Activated T-cell treated with anti-CD3 and anti-CD28 coated beads, Interleukin-2, amount 50 U/mL, for 1 hour (primary cell): ENCODE results near the gene PYGM.

ENCODE experiments used
- DNase-seq: peaks from one replicate; pipeline ENCODE4 v3.0.0-alpha.2; 2020

The PYGM gene

DNA sequence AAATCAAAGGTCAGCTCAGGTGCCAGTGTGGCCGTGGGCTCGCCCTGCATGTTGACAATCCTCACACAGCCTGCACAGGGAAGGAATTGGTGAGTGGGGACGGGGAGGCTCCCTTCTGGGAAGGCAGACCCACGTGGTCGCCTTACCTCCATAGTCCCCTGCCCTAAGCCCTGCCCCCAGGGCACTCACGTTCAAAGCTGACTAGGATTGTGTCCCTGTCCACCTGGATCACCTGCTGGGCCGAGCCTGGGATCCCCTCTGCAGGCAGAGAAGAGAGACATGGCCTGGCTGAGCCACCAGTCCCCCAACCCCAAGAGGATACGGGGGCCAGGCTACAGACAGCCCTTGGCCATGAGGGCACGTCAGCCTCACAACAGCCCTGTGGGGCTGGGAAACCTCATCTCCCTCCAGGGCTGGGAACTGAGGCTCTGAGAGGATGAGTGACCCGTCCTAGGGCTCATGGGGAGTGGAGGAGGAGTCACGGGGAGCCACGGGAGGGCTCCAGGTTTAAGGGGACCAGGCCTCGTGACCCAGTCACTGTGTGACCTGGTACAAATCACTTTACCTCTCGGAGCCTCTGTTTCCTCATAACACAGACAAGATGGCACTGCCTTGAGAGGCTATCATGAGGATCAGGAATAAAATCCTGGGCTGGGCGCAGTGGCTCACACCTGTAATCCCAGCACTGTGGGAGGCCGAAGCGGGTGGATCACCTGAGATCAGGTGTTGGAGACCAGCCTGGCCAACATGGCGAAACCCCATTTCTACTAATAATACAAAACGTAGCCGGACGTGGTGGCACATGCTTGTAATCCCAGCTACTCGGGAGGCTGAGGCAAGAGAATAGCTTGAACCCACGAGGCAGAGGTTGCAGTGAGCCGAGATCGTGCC is 30.7 kb upstream of the PYGM start:
- no peak for DNase-seq

DNA sequence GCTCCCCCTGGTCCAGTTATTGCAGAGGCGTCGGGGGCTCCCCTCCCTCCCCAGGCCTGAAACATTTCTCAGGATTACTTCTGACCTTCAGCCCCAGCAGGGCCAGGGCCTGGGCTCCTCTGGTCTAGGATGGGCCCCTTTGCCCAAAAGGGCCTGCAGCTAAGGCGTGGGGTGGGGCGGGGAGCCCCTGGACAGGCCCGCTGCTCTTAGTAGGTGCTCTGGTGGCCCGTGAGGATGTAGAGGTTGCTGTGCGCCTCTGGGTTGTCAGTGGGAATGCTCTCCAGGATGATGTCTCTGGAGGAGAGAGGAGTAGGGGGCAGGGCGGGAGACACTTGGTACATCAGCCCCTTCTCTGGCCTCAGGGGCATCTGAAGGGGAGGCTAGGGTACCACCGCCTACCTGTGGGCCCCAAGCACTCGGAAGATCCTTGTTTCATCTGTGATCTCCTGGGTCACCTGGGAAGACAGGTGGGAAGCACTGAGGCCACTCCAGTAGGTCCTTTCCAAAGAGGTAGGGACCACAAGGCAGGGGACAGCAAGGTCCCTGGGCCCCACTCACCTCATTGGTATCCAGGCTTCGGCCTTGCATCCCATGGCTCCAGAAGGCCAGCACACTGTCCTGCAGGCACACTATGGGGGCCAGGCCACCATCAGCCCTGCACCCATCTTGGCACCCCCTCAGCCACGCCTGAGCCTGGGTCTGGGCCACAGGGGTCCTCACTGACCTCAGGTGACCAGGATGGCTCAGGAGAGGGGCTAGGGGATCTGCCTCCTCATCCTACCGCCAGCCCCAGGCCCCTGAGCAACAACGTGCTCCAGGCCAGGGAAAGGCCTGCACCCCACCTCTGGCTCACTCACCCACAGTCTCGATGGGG is 29.8 kb upstream of the PYGM start:
- no peak for DNase-seq

DNA sequence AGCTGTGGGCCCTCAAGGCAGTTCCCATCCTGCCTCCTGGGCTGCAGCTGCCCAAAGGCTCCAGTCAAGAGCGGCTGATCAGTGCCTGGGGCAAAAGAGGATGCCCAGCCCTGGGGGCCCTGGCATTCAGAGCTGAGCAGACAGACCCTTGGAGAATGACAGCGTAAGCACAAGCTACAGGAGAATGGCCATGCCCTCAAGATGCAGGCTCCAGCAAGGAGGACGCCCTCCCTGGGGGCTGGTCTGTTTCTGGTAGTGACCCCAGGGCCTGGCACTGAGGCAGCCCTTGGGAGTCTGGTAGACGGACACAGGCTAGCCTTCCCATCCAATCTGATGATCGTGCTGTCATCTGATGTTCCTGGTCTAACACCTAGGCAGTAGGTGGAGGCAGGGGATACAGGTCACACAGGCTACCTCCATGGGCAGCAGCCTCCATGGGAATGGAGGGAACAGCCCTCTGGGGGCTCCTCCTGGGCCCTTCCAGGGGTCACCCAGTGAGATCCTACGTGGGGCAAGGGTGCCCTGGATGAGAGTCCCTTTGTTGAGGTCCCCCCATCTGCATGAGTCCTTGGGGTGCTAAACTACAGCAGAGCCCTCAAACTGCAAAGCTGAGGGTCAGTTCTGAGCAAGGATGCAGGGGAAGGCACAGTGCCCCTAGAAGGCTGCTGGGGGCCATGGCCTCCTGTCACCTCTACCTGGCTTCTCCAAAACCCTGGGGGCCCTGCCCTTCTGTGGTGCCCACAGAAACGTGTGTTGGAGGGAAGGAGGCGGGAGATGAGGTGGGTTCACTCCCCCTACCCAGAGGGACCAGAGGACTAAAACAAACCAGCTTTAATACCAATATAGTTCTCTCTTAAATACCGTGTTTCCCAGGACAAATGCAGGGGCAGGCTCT is 28.8 kb upstream of the PYGM start:
- no peak for DNase-seq

DNA sequence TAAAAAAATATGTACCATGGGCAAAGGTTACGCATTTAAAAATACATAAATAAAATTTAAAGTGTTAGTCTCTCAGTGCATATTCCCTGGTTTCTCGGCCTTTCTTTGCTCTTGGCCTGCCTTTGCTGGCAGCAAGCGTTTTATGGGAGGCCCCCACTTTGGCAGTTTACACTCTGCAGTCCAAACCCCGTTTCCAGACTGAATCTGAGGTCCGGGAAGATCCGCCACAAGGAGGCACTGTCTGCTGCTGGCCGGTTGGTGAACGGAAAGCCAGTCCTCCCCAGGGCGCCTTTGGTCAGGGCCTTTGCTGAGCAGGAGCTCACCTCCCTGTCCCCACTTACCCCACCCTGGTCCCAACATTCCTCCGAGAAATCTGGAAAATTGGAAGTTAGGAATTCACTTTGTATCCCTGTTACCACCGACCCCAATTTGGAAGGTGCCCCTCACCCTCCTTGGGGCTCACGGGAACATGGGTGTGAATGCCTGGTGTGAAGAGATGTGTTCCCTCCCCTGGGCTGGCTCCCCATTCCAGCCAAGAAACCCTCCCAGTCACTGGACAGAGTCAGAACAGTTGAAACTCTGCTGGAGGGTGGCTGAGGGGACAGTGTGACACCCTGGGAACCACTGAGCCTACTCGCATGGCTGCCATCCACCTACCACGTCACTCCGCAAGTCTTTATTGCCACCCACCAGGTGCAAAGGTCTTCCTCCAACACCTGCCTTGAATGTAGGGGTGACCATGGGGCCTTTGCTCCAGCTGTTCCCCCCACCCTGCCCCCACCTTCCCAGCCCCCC is 27.9 kb upstream of the PYGM start:
- peak; percentile 72 for DNase-seq

GRCh38 chr11:64786308-64786707 is 26.5 kb upstream of the PYGM start:
- DNase-seq = no peak

- DNase-seq = no peak
Measured at GRCh38 chr11:64784813-64785581, 25.2 kb upstream of the PYGM start.

GRCh38 chr11:64778473-64779298 is 18.9 kb upstream of the PYGM start, which contains the start of gene SF1:
TSS of gene SF1 (minus strand) at chr11:64778542. CDS start at chr11:64778392, 150 bp downstream.
- peak; percentile 96 for DNase-seq

DNA sequence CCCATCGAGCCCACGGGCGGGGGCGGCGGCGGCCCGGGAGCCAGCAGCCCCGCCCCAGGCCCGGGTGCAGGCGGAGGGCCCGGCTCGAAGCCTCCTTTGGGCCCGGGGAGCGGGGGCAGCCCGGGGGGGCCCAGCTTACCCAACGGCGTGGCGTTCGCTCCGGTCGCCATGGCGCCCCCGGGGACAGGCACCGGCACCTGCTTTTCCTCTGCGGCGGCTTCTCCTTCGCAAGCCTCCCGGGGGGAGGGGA is 18.4 kb upstream of the PYGM start:
- no peak for DNase-seq

GRCh38 chr11:64777449-64778222 is 17.9 kb upstream of the PYGM start:
- DNase-seq = peak; percentile 84

DNA sequence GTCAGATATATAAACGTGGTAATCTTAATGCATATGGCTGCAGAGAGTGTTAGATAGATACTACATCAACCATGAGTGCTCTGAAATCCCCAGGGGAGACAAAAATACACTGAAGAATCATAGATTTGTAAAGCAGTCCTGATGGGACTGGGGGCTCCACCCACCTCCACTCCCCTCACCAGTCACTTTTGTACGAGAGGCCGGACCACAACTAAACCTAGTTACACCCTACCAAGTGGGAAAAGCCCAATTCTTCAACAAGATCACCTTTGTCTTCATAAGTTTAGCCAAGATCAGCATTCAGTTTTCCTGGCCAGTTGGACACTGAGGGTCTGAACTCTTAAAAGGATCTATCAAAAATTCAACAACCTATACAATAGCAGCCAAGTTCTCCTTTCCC is 17.1 kb upstream of the PYGM start:
- DNase-seq = no peak

GRCh38 chr11:64776425-64776824 is 16.7 kb upstream of the PYGM start:
- DNase-seq = no peak

GRCh38 chr11:64774144-64774543 is 14.4 kb upstream of the PYGM start:
- no peak for DNase-seq

DNA sequence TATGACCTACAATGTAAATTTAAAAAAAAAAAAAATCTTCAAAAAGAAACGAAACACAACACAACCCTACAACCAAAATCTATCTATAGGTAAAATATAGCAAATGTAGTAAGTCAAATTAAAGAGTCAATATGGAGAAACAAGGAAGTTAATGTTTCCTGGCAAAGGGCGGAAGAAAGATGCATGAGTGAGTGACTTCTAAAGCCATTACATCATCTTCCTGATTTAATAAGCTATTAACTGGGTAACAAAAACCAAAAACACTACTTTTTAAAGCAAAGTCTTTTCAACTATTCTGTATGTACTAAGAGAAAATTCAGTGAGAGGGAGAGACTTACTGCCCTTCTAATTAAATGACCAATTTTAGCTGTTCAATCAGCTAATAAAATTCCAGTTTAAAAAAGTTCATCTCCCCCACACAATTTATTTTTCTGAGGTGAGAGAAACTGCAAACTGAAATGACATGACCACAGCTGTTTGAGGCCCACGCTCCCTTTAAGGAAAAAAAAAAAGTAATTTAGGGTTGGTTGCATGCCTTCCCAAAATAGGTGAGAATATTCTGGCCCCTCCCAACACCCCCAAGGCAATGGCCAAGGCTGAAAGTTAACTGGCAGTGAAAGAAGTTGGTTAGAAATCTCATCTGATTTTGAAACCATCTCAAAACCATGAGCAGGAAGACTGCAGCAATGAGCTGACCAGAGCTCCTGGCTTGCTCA is 12.7 kb upstream of the PYGM start:
- no peak for DNase-seq

- no peak for DNase-seq
Measured at GRCh38 chr11:64771861-64772260, 12.1 kb upstream of the PYGM start.

DNA sequence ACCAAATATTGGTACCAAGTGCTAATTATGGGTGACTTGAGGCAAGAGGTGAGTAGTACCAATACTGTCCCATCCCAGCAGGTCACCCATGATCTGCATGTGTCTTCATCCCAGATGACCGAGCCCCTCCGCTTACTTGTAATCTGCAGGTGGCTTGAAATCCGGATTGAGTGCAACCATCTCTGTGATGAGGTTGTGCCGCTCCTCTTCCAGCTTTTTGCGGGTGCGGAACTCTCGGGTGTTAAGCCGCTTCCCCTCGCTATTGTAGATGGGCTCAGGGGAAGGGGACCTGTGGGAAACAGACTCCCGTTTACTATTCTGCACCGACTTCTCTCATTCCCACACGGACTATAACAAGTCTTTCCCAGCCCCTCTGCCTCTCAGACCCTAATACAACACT is 10.3 kb upstream of the PYGM start:
- no peak for DNase-seq

GRCh38 chr11:64769283-64769682 is 9.5 kb upstream of the PYGM start:
- DNase-seq = no peak

GRCh38 chr11:64768300-64768694 is 8.5 kb upstream of the PYGM start:
- no peak for DNase-seq

DNA sequence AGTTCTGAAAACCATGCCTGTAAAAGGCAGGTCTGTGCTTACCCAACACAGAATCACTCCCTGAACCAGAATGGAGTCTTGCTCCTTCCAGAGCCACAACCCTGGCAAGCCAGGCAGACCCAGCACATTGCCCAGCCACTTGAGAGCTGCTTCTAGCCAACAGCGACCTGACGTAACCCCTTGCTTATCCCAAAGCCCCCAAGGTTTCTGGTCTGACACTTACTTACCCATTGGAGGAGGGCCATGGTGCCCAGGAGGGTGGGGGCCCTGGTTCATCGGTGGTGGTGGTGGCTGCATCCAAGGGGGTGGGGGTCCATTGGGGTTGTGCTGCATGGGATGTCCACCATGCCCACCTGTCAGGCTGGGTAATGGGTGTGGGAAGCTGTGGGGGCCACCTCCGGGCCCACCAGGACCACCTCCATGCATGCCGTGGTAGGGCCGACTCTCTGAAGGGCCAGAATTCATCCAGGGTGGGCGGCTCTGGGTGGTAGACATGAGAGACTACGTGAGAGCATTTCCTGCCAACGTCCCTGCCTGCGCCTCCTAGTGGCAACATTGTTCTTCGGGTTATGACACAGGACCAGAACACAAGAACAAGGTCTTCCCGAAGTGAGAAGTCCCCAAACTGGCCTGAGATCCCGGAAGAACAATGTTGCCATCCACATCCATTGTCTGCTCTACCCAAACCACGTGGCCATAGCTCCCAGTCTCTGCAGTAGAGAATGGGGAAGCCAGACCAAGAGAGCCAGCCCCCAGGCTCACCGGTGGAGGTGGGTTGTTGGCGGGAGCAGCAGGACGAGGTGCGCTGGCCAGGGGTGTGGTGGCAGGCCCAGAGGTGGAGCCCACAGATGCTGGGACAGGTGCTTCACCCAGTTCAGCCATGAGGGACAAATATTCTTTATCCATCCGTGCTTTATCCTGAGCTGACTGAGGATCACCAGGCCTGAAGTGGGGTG is 7.8 kb upstream of the PYGM start:
- peak; percentile 76 for DNase-seq
